Liver (tissue), 9 donors: ENCODE results near the gene TUT4. TPM values are rescaled to one million over a fixed set of nuclear protein-coding genes. Genes with fewer than 3 reads are reported as not detected.

Experiments
- DNase-seq: peaks from one replicate; pipeline ENCODE4 v3.0.0-alpha.2; 2017; ENCODE audit warnings: low spot score
- H3K27ac ChIP-seq, 2 donors: one replicate each; pipeline ENCODE4 v1.7.0; 2013; ENCODE audit warnings: inconsistent platforms in 2 of 2, low read length in 2 of 2, control low read depth in 1 of 2, low read depth in 1 of 2, mild to moderate bottlenecking in 1 of 2
- H3K27me3 ChIP-seq, 4 donors: one replicate each; pipeline versions ENCODE4 v1.6.1 to v1.7.0; 2013; ENCODE audit warnings: low read length in 3 of 4, inconsistent platforms in 1 of 4, mild to moderate bottlenecking in 1 of 4, moderate library complexity in 1 of 4; ENCODE audit not compliant: control insufficient read depth in 4 of 4, insufficient read depth in 4 of 4
- H3K36me3 ChIP-seq, 4 donors: one replicate each; pipeline versions ENCODE4 v1.6.1 to v1.7.0; 2013; ENCODE audit warnings: low read length in 3 of 4, mild to moderate bottlenecking in 3 of 4, low read depth in 1 of 4, moderate library complexity in 1 of 4; ENCODE audit not compliant: control insufficient read depth in 4 of 4, insufficient read depth in 3 of 4
- H3K4me1 ChIP-seq, 4 donors: one replicate each; pipeline versions ENCODE4 v1.6.1 to v1.7.0; 2013; ENCODE audit warnings: low read length in 3 of 4, mild to moderate bottlenecking in 3 of 4, moderate library complexity in 1 of 4; ENCODE audit not compliant: control insufficient read depth in 4 of 4, insufficient read depth in 4 of 4
- H3K4me3 ChIP-seq, 3 donors: one replicate each; pipeline versions ENCODE4 v1.6.1 to v1.7.0; 2013; ENCODE audit warnings: low read length in 3 of 3, control low read depth in 1 of 3, low read depth in 1 of 3, mild to moderate bottlenecking in 1 of 3
- H3K9ac ChIP-seq, 2 donors: one replicate each; pipeline ENCODE4 v1.7.0; 2013; ENCODE audit warnings: low read length in 2 of 2, mild to moderate bottlenecking in 2 of 2, moderate library complexity in 2 of 2, control low read depth in 1 of 2, low read depth in 1 of 2
- H3K9me3 ChIP-seq, 4 donors: one replicate each; pipeline versions ENCODE4 v1.6.1 to v1.7.0; 2013; ENCODE audit warnings: low read length in 3 of 4; ENCODE audit not compliant: control insufficient read depth in 4 of 4
- ATF3 ChIP-seq: IDR thresholded peaks from 2 replicates; pipeline ENCODE4 v1.6.1; 2016; ENCODE audit warnings: antibody characterized with exemption
- FOXA1 ChIP-seq: IDR thresholded peaks from 2 replicates; pipeline ENCODE4 v1.6.1; 2016; ENCODE audit warnings: antibody characterized with exemption
- FOXA2 ChIP-seq: IDR thresholded peaks from 2 replicates; pipeline ENCODE4 v1.6.1; 2016; ENCODE audit warnings: antibody characterized with exemption
- GABPA ChIP-seq, 2 donors: IDR thresholded peaks in 1 of 2; conservative IDR thresholded peaks in 1 of 2; 2 replicates each; pipeline ENCODE4 v1.6.1; 2016; ENCODE audit warnings: antibody characterized with exemption in 2 of 2, mild to moderate bottlenecking in 1 of 2, moderate library complexity in 1 of 2
- HNF4A ChIP-seq, 2 donors: conservative IDR thresholded peaks; 2 replicates each; pipeline ENCODE4 v1.6.1; 2016; ENCODE audit warnings: antibody characterized with exemption in 2 of 2, mild to moderate bottlenecking in 2 of 2
- HNF4G ChIP-seq: IDR thresholded peaks from 2 replicates; pipeline ENCODE4 v1.6.1; 2016; ENCODE audit warnings: antibody characterized with exemption
- JUND ChIP-seq, 2 donors: IDR thresholded peaks; 2 replicates each; pipeline ENCODE4 v1.6.1; 2016; ENCODE audit warnings: antibody characterized with exemption in 2 of 2
- NR2F2 ChIP-seq: IDR thresholded peaks from 2 replicates; pipeline ENCODE4 v1.6.1; 2016; ENCODE audit warnings: antibody characterized with exemption
- RAD21 ChIP-seq, 2 donors: IDR thresholded peaks; 2 replicates each; pipeline ENCODE4 v1.6.1; 2016; ENCODE audit warnings: antibody characterized with exemption in 2 of 2, mild to moderate bottlenecking in 2 of 2
- RXRA ChIP-seq, 2 donors: IDR thresholded peaks; 2 replicates each; pipeline ENCODE4 v1.6.1; 2017 to 2018; ENCODE audit warnings: antibody characterized with exemption in 2 of 2, mild to moderate bottlenecking in 1 of 2
- SP1 ChIP-seq: IDR thresholded peaks from 2 replicates; pipeline ENCODE4 v1.6.1; 2018; ENCODE audit warnings: antibody characterized with exemption, mild to moderate bottlenecking
- TAF1 ChIP-seq: conservative IDR thresholded peaks from 2 replicates; pipeline ENCODE4 v1.6.1; 2016; ENCODE audit warnings: antibody characterized with exemption, mild to moderate bottlenecking
- YY1 ChIP-seq: IDR thresholded peaks from 2 replicates; pipeline ENCODE4 v1.6.1; 2016; ENCODE audit warnings: antibody characterized with exemption, mild to moderate bottlenecking
- ZBTB33 ChIP-seq: IDR thresholded peaks from 2 replicates; pipeline ENCODE4 v1.6.1; 2016; ENCODE audit warnings: antibody characterized with exemption
- WGBS: extraction: QIAGEN DNeasy Blood & Tissue Kit; methylation state at CpG from one replicate; pipeline ENCODE4 v1.1.7; 2013; 5-methylcytosine and 5-hydroxymethylcytosine counted together
- polyA plus RNA-seq, 2 donors: library from polyadenylated mRNA; stranded (reverse) in 1 of 2; unstranded in 1 of 2; fragments of 200-250 nt in 1 of 2; fragments of >200 nt in 1 of 2; fragmentation: Nextera tagmentation in 1 of 2; extraction: Ambion mirVana in 1 of 2; gene quantifications; one replicate each; pipeline versions ENCODE4 v1.2.1 to v1.2.3, GENCODE V29; 2013 to 2015
- total RNA-seq, 2 donors: library from RNA; depleted of rRNA; stranded (reverse); fragments of >200 nt; gene quantifications; one replicate each; pipeline ENCODE4 v1.2.3, GENCODE V29; 2014
- TF ChIP-seq, protein P1 (sequence below): IDR thresholded peaks from 2 replicates; pipeline ENCODE4 v1.6.1; 2016; ENCODE audit warnings: antibody characterized with exemption, mild to moderate bottlenecking
- TF ChIP-seq, protein P2 (sequence below): IDR thresholded peaks from 2 replicates; pipeline ENCODE4 v1.6.1; 2016; ENCODE audit warnings: antibody characterized with exemption
- donor health status: healthy.
- donor health status: healthy.
- donor health status: healthy.
- donor health status: healthy.
- donor health status: healthy.

The TUT4 gene
- total and polyA plus RNA-seq, 4 donors = 12.2 to 28.0 (median 24.0) TPM

- no peaks in the 10 kb centered on the region for H3K9me3 ChIP-seq
- WGBS = 97% methylated on average over 5 of the region's 5 CpGs
- H3K27me3 ChIP-seq = no peaks in the 10 kb centered on the region
- peaks cover 0 to 4% (median 2%) of the 10 kb centered on the region in 4 donors for H3K36me3 ChIP-seq
- no peaks in the 10 kb centered on the region for H3K4me1 ChIP-seq
- no peak overlapping the region for H3K9ac ChIP-seq
- no peak overlapping the region for H3K4me3 ChIP-seq
- no peak for DNase-seq
- H3K27ac ChIP-seq = no peak overlapping the region
- TF ChIP-seq, protein P1, sequence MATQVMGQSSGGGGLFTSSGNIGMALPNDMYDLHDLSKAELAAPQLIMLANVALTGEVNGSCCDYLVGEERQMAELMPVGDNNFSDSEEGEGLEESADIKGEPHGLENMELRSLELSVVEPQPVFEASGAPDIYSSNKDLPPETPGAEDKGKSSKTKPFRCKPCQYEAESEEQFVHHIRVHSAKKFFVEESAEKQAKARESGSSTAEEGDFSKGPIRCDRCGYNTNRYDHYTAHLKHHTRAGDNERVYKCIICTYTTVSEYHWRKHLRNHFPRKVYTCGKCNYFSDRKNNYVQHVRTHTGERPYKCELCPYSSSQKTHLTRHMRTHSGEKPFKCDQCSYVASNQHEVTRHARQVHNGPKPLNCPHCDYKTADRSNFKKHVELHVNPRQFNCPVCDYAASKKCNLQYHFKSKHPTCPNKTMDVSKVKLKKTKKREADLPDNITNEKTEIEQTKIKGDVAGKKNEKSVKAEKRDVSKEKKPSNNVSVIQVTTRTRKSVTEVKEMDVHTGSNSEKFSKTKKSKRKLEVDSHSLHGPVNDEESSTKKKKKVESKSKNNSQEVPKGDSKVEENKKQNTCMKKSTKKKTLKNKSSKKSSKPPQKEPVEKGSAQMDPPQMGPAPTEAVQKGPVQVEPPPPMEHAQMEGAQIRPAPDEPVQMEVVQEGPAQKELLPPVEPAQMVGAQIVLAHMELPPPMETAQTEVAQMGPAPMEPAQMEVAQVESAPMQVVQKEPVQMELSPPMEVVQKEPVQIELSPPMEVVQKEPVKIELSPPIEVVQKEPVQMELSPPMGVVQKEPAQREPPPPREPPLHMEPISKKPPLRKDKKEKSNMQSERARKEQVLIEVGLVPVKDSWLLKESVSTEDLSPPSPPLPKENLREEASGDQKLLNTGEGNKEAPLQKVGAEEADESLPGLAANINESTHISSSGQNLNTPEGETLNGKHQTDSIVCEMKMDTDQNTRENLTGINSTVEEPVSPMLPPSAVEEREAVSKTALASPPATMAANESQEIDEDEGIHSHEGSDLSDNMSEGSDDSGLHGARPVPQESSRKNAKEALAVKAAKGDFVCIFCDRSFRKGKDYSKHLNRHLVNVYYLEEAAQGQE = no peak
- no peak for TF ChIP-seq JUND (IDR thresholded peaks at IDR 0.05)
- TF ChIP-seq ZBTB33 = no peak
- TF ChIP-seq FOXA2 = no peak
- TF ChIP-seq, protein P2, sequence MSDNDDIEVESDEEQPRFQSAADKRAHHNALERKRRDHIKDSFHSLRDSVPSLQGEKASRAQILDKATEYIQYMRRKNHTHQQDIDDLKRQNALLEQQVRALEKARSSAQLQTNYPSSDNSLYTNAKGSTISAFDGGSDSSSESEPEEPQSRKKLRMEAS = no peak
- TF ChIP-seq RXRA (IDR thresholded peaks at IDR 0.05) = no peak
- no peak for TF ChIP-seq HNF4G
- TF ChIP-seq NR2F2 = no peak
- no peak for TF ChIP-seq HNF4A (conservative IDR thresholded peaks at IDR 0.05)
- TF ChIP-seq SP1 = no peak
- no peak for TF ChIP-seq RAD21 (IDR thresholded peaks at IDR 0.05)
- TF ChIP-seq ATF3 = no peak
- no peak for TF ChIP-seq YY1
- no peak for TF ChIP-seq GABPA (IDR thresholded peaks at IDR 0.05 in 1 of 2, conservative IDR thresholded peaks at IDR 0.05 in 1 of 2)
- no peak for TF ChIP-seq FOXA1
These were observed 89.0 kb downstream of the TUT4 start for GRCh38 chr1:52463891-52464290.

GRCh38 chr1:52461821-52462220 is 91.1 kb downstream of the TUT4 start:
- TF ChIP-seq HNF4G (no peak), HNF4A (conservative IDR thresholded peaks at IDR 0.05) (no peak), SP1 (no peak), RAD21 (IDR thresholded peaks at IDR 0.05) (no peak), TAF1 (no peak), ZBTB33 (no peak), FOXA2 (no peak), GABPA (IDR thresholded peaks at IDR 0.05 in 1 of 2, conservative IDR thresholded peaks at IDR 0.05 in 1 of 2) (no peak), RXRA (IDR thresholded peaks at IDR 0.05) (no peak), YY1 (no peak)
- no peaks in the 10 kb centered on the region for H3K27me3 ChIP-seq
- DNase-seq = no peak
- H3K9ac ChIP-seq = no peak overlapping the region
- H3K4me3 ChIP-seq = no peak overlapping the region
- no peaks in the 10 kb centered on the region for H3K4me1 ChIP-seq
- H3K27ac ChIP-seq = no peak overlapping the region
- WGBS = 100% methylated on average over 1 of the region's 1 CpG
- H3K36me3 ChIP-seq = peaks cover 0 to 5% (median 4%) of the 10 kb centered on the region in 4 donors
- no peaks in the 10 kb centered on the region for H3K9me3 ChIP-seq
